Measurements from ENCODE around the gene SNORC. TPM values are rescaled to one million over a fixed set of nuclear protein-coding genes. Genes with fewer than 3 reads are reported as not detected.

SNORC gene
- total and polyA plus RNA-seq, 2 of the 4 experiments (the other 2 are of a cell fraction), result under 0.01 to 0.67 TPM

DNA sequence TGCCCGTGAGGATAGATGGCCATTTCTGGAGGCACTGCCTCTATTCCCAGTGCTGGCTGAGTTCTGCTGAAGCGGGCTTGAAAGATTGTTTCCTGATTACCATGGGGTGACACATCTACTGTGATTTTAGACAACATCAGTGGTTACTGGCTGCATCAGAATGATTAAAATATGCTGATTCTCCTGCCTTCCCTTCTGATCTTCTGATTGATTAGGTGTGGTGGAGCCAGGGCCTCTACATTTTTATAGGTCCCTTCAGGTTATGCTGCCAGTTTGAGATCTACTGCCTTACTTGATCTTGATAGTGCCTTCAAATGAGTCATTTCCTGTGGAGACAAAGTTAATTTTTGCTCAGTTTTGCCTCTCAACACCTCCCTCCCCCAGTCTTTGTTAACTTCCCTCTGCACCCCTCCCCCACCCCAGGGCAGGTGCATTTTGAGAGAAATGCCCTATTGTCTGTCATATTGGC is 31.6 kb upstream of the SNORC start:
- 43% methylated on average over 1 of the region's 2 CpGs; no CpG with 5 or more reads in 1 of the 2 experiments for WGBS, 2 experiments (ENCODE audit: extremely low coverage in 2 of 2, insufficient read length in 1 of 2)
- Histone ChIP-seq H3K36me3 (ENCODE audit: control insufficient read depth, insufficient read depth, low read length) (peaks cover 28% of the 10 kb centered on the region), H3K9me3 (ENCODE audit: control insufficient read depth, insufficient read depth, low read length) (no peaks in the 10 kb centered on the region), H2AK5ac (ENCODE audit: low read depth, low read length) (no peak overlapping the region), H4K8ac (ENCODE audit: low read depth in 2 of 2, low read length in 2 of 2) (no peak overlapping the region), H4K91ac (ENCODE audit: insufficient read depth, low read depth, low read length) (no peak overlapping the region), H4K20me1 (ENCODE audit: insufficient read depth, low read length) (no peaks in the 10 kb centered on the region; the same call in 1 of the 2 replicates), H2AK9ac (replicated peaks; ENCODE audit: low read depth, low read length, poor library complexity) (no peak overlapping the region), H3K9ac (ENCODE audit: low read depth, low read length) (no peak overlapping the region), H3K23ac (ENCODE audit: low read depth, low read length) (no peak overlapping the region), H3K4me3 (ENCODE audit: insufficient read depth, low read depth, low read length) (no peak overlapping the region), H3K27ac (ENCODE audit: insufficient read depth, low read length) (no peak overlapping the region), H3K14ac (replicated peaks; ENCODE audit: low read depth, low read length) (no peak overlapping the region), H3K4ac (ENCODE audit: low read depth, low read length) (no peak overlapping the region), H2BK120ac (ENCODE audit: low read depth, low read length) (no peak overlapping the region), H2BK15ac (ENCODE audit: low read depth, low read length) (no peak overlapping the region), H3K18ac (ENCODE audit: low read depth, low read length) (no peak overlapping the region), H3K4me2 (ENCODE audit: low read depth, low read length) (no peak overlapping the region), H2AFZ (replicated peaks; ENCODE audit: low read length, poor library complexity) (no peak overlapping the region), H3K79me1 (ENCODE audit: low read depth in 1 of 2, low read length in 2 of 2) (peaks cover 9 to 27% of the 10 kb centered on the region in 2 experiments), H4K5ac (ENCODE audit: low read depth, low read length) (no peak overlapping the region), H3K56ac (ENCODE audit: extremely low read depth, insufficient read depth, low read length) (no peak overlapping the region), H3K4me1 (ENCODE audit: control insufficient read depth, insufficient read depth, low read length) (peaks cover 5% of the 10 kb centered on the region), H2BK5ac (ENCODE audit: low read depth, low read length, poor library complexity, severe bottlenecking) (no peak overlapping the region), H3K27me3 (ENCODE audit: control insufficient read depth, insufficient read depth, low read length) (no peaks in the 10 kb centered on the region), H2BK20ac (ENCODE audit: low read depth, low read length) (no peak overlapping the region), H3K9me1 (ENCODE audit: insufficient read depth, low read length) (no peaks in the 10 kb centered on the region)
- TF ChIP-seq NFE2L2 (IDR thresholded peaks at IDR 0.05; ENCODE audit: low read depth, low read length) (no peak), RAD21 (IDR thresholded peaks at IDR 0.05; ENCODE audit: low read length) (no peak), CEBPB (IDR thresholded peaks at IDR 0.05; ENCODE audit: low read depth, low read length) (no peak), CHD1 (IDR thresholded peaks at IDR 0.05; ENCODE audit: low read depth, low read length) (no peak), MAZ (IDR thresholded peaks at IDR 0.05; ENCODE audit: borderline replicate concordance, low read depth, low read length) (no peak), MAFK (IDR thresholded peaks at IDR 0.05; ENCODE audit: low read depth, low read length) (no peak), MXI1 (IDR thresholded peaks at IDR 0.05; ENCODE audit: borderline replicate concordance, low read depth, low read length) (no peak), RFX5 (IDR thresholded peaks at IDR 0.05; ENCODE audit: low read depth, low read length) (no peak), BHLHE40 (IDR thresholded peaks at IDR 0.05; ENCODE audit: low read depth, low read length) (no peak), RCOR1 (IDR thresholded peaks at IDR 0.05; ENCODE audit: insufficient replicate concordance, low read length) (no peak), POLR2A (IDR thresholded peaks at IDR 0.05; ENCODE audit: low read depth, low read length) (no peak), SMC3 (IDR thresholded peaks at IDR 0.05; ENCODE audit: low read depth, low read length) (no peak)
- TF ChIP-seq, protein P1, sequence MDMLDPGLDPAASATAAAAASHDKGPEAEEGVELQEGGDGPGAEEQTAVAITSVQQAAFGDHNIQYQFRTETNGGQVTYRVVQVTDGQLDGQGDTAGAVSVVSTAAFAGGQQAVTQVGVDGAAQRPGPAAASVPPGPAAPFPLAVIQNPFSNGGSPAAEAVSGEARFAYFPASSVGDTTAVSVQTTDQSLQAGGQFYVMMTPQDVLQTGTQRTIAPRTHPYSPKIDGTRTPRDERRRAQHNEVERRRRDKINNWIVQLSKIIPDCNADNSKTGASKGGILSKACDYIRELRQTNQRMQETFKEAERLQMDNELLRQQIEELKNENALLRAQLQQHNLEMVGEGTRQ (IDR thresholded peaks at IDR 0.05; ENCODE audit: low read depth, low read length), result no peak
- TF ChIP-seq, protein P2, sequence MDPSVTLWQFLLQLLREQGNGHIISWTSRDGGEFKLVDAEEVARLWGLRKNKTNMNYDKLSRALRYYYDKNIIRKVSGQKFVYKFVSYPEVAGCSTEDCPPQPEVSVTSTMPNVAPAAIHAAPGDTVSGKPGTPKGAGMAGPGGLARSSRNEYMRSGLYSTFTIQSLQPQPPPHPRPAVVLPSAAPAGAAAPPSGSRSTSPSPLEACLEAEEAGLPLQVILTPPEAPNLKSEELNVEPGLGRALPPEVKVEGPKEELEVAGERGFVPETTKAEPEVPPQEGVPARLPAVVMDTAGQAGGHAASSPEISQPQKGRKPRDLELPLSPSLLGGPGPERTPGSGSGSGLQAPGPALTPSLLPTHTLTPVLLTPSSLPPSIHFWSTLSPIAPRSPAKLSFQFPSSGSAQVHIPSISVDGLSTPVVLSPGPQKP (IDR thresholded peaks at IDR 0.05; ENCODE audit: borderline replicate concordance, low read depth, low read length), result no peak
- TF ChIP-seq, protein P3, sequence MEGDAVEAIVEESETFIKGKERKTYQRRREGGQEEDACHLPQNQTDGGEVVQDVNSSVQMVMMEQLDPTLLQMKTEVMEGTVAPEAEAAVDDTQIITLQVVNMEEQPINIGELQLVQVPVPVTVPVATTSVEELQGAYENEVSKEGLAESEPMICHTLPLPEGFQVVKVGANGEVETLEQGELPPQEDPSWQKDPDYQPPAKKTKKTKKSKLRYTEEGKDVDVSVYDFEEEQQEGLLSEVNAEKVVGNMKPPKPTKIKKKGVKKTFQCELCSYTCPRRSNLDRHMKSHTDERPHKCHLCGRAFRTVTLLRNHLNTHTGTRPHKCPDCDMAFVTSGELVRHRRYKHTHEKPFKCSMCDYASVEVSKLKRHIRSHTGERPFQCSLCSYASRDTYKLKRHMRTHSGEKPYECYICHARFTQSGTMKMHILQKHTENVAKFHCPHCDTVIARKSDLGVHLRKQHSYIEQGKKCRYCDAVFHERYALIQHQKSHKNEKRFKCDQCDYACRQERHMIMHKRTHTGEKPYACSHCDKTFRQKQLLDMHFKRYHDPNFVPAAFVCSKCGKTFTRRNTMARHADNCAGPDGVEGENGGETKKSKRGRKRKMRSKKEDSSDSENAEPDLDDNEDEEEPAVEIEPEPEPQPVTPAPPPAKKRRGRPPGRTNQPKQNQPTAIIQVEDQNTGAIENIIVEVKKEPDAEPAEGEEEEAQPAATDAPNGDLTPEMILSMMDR (conservative IDR thresholded peaks at IDR 0.05; ENCODE audit: low read depth, low read length), result no peak
- POLR2A ChIA-PET (ENCODE audit: unreplicated experiment), result no interaction called here
- in situ Hi-C loops (cut with MboI; ENCODE audit: low sequenced_read_pairs), result no loop called here
- intact Hi-C loops (cut with micrococcal nuclease), result no loop called here
- dilution Hi-C loops (cut with HindIII; ENCODE audit: low sequenced_read_pairs, unreplicated experiment), result no loop called here
- DNase-seq, result peak; percentile 29
- BruUV-seq (replicated peaks), result no TSS peak
- ATAC-seq (ENCODE audit: low read depth), result peak; percentile 35; the same call in 1 of the 2 replicates
- CTCF ChIA-PET, result no interaction called here
